ENCODE results near the gene PBX3. TPM values are rescaled to one million over a fixed set of nuclear protein-coding genes. Genes with fewer than 3 reads are reported as not detected.

PBX3 gene
- total and polyA plus RNA-seq, 8 donors, result 36.3 to 53.6 (median 42.8) TPM

DNA sequence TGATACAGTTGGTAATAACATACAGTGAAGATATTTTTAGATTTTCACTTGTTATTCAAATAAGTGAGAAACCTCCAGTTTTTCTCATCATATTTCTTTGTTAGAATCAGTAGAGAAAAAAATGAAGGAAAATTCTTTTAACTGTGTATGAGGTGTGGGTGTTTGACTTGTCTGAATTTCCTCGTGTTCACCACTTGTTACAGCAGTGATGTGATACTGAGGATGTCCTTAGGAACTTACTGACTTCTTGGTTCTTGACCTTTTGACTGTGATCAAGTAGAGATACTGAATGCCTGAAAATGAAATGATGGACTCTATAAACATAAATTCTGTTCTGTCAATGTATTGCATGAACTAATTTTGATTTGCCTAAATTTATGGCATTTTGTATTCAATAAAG lies 10.7 kb downstream of the PBX3 start:
- Histone ChIP-seq H3K4me1 (peaks cover 8 to 40% of the 10 kb centered on the region in 2 donors), H3K27ac (no peak overlapping the region), H3K27me3 (no peaks in the 10 kb centered on the region), H3K4me3 (no peak overlapping the region), H3K9me3 (no peaks in the 10 kb centered on the region), H3K36me3 (no peaks in the 10 kb centered on the region)
- TF ChIP-seq, protein P1, sequence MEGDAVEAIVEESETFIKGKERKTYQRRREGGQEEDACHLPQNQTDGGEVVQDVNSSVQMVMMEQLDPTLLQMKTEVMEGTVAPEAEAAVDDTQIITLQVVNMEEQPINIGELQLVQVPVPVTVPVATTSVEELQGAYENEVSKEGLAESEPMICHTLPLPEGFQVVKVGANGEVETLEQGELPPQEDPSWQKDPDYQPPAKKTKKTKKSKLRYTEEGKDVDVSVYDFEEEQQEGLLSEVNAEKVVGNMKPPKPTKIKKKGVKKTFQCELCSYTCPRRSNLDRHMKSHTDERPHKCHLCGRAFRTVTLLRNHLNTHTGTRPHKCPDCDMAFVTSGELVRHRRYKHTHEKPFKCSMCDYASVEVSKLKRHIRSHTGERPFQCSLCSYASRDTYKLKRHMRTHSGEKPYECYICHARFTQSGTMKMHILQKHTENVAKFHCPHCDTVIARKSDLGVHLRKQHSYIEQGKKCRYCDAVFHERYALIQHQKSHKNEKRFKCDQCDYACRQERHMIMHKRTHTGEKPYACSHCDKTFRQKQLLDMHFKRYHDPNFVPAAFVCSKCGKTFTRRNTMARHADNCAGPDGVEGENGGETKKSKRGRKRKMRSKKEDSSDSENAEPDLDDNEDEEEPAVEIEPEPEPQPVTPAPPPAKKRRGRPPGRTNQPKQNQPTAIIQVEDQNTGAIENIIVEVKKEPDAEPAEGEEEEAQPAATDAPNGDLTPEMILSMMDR (IDR thresholded peaks at IDR 0.05), result no peak
- ATAC-seq (no peak), DNase-seq (no peak)
- intact Hi-C loops (cut with DNase I), result no loop called here

DNA sequence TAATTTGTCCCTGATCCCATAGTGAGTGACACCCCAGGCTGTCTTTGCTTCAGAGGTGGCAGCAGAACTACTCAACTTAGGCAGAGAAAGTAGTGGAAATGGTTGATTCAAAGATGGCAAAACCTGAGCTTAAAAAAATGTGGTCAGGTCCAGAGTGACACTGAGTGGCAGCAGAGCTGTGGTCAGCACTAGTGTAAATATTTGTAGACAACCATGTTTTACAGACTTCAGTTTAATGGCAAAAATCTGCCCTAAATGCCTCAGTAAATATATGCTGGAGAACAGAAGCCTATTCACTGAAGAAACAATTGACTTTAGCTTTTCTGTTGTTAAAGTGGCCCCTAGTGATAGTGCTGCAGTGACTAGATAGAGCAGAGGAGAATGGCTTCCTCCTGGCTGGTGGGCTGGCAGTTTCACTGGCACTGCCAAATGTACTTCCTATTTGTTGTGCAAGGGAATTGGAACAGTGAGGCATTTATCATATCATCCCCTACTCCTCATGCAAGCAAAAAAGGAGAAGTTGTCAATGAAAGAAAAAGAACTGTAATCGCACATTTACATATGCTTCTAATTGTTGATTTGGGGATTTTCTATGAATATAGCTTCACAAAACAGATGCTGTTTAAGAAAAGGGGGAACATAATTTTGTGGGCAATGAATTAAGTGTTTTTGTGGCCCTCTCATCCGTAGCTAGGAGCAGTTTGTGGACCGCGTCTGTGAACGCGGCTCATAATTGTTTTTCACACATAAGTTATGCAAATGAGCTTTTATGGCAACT lies 12.0 kb downstream of the PBX3 start:
- DNase-seq, result peak in 1 of 4 donors; percentile 47
- ATAC-seq, result peak; percentile 77
- Histone ChIP-seq H3K9me3 (no peaks in the 10 kb centered on the region), H3K36me3 (no peaks in the 10 kb centered on the region), H3K4me3 (peak overlapping the region in 1 of 2 donors; percentile 21), H3K4me1 (peaks cover 13 to 34% of the 10 kb centered on the region in 2 donors), H3K27ac (peak overlapping the region in 1 of 2 donors; percentile 64), H3K27me3 (no peaks in the 10 kb centered on the region)
- TF ChIP-seq, protein P1 (IDR thresholded peaks at IDR 0.05), result no peak
- intact Hi-C loops (cut with DNase I), result no loop called here

DNA sequence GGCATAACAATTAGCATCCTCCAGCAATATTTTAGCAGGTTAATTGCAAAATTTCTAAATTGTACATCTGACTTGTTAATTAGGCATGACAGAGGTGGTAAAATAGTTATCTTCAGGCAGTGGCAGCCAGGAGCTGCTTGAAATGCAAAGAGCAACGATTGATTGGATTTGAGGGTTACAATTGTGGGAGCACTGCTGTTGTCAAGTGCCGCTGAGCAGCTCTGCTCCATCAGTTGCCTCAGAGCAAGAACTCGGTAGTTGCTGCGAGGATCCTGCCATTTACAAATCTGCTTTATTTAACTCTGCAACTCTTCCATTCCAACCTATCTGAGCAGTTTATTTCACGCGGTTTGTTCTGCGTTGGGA lies 12.6 kb downstream of the PBX3 start:
- intact Hi-C loops (cut with DNase I), result no loop called here
- no peaks in the 10 kb centered on the region for H3K27me3 ChIP-seq

DNA sequence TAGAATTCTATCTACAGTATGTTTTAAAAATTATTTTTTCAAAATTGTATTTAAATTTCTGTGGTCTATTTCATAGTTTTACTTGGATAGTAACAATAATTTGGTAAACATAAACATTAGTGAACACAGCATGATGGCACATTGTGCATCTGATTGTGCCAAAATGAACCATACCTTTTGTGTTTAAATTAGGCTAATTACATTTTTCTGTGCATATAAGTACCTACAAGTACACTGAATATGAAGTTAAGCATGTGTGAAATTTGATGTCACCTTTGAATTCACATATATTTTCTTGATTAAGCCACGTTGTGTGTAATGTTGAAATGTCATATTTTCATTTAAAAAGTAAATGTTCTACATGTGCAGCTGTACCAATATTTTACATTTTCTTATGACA lies 13.4 kb downstream of the PBX3 start:
- Histone ChIP-seq H3K27me3 (no peaks in the 10 kb centered on the region), H3K27ac (no peak overlapping the region), H3K4me3 (no peak overlapping the region), H3K36me3 (no peaks in the 10 kb centered on the region), H3K4me1 (peaks cover 8 to 33% of the 10 kb centered on the region in 2 donors), H3K9me3 (no peaks in the 10 kb centered on the region)
- ATAC-seq (no peak), DNase-seq (no peak)
- intact Hi-C loops (cut with DNase I), result no loop called here
- TF ChIP-seq, protein P1 (IDR thresholded peaks at IDR 0.05), result no peak

More for the DNA sequence above, 12.6 kb downstream of the PBX3 start:
- no peak for DNase-seq
- ATAC-seq, result no peak
- Histone ChIP-seq H3K36me3 (no peaks in the 10 kb centered on the region), H3K27ac (peak overlapping the region in 1 of 2 donors; percentile 64), H3K4me1 (peaks cover 13 to 33% of the 10 kb centered on the region in 2 donors), H3K9me3 (no peaks in the 10 kb centered on the region), H3K4me3 (peak overlapping the region in 1 of 2 donors; percentile 21)
- TF ChIP-seq, protein P1 (IDR thresholded peaks at IDR 0.05), result no peak

DNA sequence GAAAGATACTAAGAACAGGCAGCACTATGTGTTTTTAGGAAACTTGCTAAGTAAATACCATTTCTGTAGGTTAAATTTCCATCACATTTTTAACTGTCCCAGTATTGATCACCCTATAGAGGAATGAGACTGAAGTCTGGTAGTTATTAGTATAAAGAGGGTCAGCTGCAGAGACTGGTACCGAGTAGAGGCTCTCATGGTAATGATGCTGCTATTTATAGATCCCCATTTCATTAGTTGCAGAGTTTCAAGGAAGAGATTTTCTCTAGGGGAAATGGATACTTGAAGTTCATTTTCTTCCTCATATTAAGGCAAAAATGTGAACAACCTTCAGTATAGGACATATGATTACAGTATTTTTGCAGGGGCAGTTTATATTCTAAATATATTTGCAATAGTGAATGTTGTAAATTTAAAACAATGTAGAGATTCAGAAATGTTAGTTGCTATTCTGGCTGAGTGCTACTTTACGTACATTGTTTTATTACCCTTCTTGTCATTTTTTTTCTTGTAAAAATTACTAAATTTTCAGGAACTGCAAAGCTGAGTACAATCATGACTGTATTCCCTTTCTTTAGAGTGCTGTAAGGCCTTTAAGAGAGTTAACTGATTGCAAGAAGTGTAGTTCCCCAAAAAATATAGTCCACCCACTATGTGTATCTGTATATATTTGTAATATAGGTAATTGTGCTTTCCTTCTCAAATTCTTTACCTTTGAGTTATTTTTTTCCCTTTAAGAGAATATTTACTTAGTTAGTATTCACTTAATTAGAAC lies 14.7 kb downstream of the PBX3 start:
- Histone ChIP-seq H3K4me3 (no peak overlapping the region), H3K36me3 (no peaks in the 10 kb centered on the region), H3K27ac (no peak overlapping the region), H3K9me3 (no peaks in the 10 kb centered on the region), H3K27me3 (no peaks in the 10 kb centered on the region), H3K4me1 (peaks cover 7 to 33% of the 10 kb centered on the region in 2 donors)
- DNase-seq, result no peak
- TF ChIP-seq, protein P1 (IDR thresholded peaks at IDR 0.05), result no peak
- ATAC-seq, result no peak
- intact Hi-C loops (cut with DNase I), result no loop called here

Measured in left lung (tissue), 10 donors.